GM18858 (cell line): ENCODE measurements around the gene WNT3A.
"Not testable (repeated sequence)": the region's sequence is repeated elsewhere in the genome, so short reads cannot be mapped to it uniquely, and the experiment has no call there.

Source experiments
- ATAC-seq: cut with Tn5 transposase; IDR thresholded peaks from one replicate; pipeline ENCODE4 v1.9.1; 2021; ENCODE audit not compliant: unreplicated experiment

WNT3A gene

GRCh38 chr1:228011721-228012311 is 5.0 kb downstream of the WNT3A start:
- no peak for ATAC-seq

GRCh38 chr1:228012555-228012954 is 5.8 kb downstream of the WNT3A start:
- ATAC-seq, result no peak

DNA sequence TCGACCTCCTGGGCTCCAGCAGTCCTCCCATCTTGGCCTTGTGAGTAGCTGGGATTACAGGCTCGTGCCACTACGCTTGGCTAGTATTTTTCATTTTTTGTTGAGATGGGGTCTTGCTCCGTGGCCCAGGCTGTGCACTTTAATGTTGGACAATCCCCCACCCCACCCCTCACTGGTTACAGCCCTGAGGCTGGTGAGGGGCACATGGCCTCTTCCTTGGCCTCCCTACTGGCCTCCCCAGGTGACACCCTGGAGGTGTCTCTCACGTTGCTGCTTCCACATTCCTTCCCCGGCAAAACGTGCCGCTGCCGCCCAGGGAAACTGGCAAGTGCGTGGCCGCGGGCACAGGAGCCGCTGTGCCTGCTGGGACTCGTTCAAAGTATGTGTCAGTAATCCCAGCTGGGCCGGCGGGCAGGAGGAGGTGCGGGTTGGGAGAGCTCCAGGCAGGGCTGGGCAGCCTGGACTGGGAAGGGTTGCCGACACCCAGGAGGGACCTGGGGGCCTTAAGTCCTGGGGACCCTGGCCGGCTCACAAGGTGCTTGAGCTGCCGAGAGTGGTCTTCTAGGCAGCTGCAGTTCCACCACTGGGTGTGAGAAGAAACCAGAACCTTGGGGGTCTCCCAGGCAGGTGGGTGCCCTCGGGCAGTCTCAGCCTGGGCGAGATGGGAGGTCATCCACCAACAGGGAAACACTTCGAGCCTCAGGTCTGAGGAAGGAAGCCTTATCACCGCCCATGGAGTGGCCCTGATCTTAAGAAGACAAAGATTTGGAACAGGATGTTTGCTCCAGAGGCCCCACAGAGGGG is 6.5 kb downstream of the WNT3A start:
- ATAC-seq, result no peak

GRCh38 chr1:228013935-228014930 is 7.4 kb downstream of the WNT3A start:
- ATAC-seq, result no peak

- no peak for ATAC-seq
These were observed 8.7 kb downstream of the WNT3A start for GRCh38 chr1:228015276-228016180.

DNA sequence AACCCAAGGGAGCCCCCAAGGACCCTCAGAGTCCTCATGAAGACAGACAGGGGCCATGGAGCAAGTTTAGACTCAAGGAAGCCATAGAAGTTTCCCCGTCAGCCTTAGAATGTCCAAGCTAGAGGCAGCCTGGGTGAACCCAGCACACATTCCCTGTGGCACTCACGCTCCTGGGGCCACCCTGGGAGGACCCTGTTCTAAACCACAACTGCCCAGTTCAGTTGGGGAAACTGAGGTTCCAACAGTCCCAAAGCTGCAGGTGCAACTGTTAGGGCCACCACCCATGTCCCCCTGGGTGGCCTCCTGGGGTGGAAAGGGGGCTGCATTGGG is 9.3 kb downstream of the WNT3A start:
- ATAC-seq, result no peak

DNA sequence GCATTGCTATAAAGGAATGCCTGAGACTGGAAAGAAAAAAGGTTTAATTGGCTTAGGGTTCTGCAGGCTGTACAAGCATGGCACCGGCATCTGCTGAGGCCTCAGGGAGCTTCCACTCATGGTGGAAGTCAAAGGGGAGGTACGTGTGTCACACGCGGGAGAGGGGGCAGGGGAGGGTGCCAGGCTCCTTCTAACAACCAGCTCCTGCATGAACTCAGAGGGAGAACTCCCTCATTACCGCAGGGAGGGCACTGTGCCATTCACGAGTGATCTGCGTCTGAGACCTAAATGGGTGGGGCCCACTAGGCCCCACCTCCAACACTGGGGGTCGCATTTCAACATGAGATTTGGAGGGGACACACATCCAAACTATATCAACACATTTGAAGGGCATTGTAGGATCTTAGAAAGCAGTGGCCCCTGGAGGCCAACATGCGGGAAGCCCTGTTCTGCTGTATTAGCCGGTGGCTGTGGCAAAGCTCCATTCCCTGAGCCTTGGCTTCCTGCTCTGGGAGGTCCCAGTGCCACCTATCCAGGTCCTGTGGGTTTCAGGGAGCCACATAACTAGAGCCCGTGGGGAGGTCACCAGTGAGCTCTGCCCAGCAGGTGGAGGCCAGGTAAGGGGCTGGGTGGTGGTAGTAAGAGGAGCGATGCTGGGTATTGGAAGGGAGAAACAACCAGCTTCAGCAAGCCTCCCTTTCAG is 10.0 kb downstream of the WNT3A start:
- ATAC-seq, result no peak

DNA sequence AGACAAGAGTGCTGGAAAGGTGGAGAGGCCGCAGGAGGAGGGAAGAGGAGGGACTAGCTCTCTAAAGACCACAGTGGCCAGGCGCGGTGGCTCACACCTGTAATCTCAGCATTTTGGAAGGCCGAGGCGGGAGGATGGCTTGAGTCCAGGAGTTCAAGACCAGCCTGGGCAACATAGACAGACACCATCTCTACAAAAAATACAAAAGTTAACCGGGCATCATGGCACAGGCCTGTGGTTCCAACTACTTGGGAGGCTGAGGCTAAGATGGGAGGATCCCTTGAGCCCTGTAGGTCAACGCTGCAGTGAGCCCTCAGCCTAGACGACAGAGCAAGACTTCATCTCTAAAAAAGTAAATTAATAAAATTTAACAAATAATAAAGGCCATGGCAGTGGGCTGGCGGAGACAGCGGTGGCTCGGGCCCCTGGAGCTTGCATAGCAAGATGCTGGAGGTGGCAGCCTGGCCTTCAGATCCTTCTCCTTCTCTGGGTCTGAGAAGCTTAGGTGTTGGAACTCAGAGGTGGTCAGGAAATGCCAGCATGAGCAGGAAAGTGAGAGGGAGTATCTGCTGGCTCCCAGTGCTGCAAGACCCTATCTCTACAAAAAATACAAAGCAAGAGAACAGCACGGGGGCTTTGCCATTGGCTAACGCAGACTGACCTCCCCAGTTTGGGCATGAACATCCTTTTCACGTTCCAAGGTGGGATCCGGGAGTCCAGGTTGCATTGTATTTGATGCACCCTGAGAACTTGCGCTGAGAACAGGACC is 10.7 kb downstream of the WNT3A start:
- ATAC-seq, result no peak

- ATAC-seq, result no peak
These were observed 11.3 kb downstream of the WNT3A start for GRCh38 chr1:228018125-228018398.

DNA sequence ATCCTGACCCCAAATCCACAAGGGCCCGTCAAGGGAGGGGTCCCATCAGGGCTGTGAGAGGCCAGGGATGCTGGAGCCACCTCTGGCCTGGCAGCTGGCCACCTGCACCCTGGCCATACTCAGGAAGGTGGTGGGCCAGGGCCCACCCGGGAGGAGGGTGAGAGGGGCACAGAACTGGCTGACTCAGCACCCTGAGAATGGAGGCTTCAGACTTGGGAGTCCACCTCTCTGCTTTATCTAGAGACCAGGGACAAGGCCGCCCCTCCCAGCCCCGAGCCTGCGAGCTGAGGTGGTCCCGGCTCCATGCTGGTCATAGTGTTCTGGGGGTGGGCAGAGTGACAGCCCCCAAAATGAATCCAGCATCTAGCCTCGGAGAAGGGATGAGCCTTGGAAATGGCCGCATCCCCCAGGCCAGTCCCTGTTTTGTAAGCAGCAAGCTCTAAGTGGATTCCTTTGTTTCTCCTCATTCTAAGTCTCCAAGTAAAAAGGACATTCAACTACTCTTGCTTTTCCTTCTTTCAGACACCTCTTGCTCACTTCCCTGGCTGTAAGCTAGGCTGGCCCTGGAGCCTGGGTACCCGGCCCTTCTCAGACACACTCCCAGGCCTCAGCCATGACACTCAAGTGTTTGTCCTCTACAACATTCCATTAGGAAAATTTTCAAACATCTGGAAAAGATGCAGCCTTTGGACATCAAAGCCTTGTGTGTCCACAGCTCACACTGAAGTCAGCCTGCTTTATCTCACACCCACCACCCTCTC is 12.3 kb downstream of the WNT3A start:
- no peak for ATAC-seq

DNA sequence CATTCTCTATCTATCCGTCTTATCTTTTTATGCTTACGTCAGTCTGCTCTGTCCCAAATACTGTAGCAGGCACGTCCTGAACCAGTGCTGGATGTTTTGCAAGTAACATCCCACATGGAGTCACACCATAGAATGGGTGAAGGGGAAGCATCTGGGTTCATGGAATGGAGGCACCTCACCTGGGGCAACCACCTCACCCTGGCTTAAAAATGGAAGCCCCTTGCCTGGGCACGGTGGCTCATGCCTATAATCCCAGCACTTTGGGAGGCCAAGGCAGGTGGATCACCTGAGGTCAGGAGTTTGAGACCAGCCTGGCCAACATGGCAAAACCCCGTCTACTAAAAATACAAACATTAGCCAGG is 12.9 kb downstream of the WNT3A start:
- not testable (repeated sequence) for ATAC-seq

DNA sequence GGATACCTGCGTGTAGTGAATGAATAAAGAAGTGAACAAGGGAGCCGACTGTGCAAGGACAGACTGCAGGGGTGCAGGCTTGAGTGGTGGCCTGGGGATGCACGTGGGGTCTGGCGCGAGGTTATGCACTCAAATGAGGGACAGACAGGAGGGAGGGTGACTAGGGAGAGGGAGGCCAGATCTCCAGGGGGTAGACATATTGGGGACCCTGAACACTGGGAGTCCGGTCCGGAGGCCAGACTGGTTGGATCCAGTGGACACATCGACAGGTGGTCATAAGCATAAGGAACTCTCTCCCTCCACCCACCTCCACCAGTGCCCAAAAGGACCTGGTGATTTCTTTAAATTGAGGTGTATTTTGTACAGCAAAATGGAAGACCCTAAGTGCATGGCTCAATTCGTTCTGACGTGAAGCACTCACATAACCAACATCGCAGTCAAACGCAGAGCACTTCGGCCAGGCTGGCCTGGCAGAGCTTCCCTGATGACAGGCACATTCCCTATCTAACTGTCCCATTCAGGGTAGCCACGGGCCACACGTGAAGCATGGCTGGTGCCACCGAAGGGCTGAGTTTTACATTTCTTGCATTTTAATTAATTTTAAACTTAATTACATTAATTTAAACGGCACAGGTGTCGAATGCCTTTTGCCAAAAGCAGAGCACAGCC is 14.0 kb downstream of the WNT3A start:
- ATAC-seq, result no peak

DNA sequence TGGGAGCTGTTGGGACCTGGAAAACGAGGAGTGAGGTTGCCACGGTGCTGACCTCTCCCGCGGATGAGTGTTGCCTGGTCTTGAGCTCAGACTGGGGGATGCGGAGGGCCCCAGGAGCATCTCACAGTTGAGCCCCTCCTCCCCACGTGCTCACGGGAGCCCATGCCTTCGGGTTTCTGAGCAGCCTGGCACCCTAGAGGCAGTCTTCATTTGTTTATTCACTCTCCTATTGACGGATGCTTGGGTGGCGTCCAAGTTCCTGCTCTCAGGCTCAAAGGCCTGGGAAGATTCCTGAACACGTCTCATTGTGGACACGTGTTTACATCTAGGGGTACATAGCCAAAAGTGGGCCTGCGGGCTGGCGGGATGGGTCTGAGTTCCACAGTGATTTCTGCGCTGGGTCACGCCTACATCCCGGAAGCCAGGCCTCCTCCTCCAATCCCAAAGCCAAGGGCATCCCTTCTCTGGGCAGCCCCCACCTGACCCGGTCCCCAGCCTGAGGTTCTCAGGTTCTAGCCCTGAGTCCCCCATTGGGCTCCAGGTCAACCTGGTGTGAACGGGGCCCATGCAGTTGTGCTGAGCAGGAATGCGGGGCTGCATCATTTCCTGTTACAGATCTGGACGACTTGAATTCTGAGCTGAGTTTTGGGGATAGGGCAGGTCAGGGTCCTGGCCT is 14.7 kb downstream of the WNT3A start:
- no peak for ATAC-seq

GRCh38 chr1:228022571-228023293 is 15.9 kb downstream of the WNT3A start:
- no peak for ATAC-seq

DNA sequence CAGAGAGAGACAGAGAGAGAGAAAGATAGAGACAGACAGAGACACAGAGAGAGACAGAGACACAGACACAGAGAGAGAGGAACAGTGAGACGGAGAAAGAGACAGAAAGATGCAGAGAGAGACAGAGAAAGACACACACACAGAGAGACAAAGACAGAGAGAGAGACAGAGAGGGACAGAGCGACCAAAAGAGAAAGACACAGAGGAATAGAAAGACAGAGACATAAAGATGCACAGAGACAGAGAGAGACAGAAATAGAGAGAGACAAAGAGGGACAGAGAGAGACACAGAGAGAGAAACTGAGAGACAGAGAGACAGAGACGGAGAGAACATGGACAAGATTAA is 16.5 kb downstream of the WNT3A start:
- no peak for ATAC-seq

DNA sequence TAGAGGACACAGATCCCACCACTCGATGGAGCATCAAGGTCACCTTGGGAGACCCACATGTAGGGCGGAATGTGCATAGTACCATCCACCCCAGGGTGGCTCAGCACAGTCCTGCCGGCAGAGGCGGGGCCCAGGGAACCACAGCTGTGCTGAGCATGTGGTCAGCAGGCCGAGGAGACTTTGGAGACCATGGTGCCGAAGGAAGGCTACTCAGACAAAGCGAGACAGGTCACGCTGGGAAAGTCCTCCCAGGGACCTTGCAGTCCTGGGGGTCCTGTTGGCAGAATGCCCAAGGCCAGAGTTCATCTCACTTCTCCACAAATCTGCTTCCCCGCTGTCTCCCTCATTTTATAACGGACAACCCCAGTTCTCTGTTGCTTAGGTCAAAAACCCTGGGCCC is 22.5 kb downstream of the WNT3A start:
- ATAC-seq, result no peak

DNA sequence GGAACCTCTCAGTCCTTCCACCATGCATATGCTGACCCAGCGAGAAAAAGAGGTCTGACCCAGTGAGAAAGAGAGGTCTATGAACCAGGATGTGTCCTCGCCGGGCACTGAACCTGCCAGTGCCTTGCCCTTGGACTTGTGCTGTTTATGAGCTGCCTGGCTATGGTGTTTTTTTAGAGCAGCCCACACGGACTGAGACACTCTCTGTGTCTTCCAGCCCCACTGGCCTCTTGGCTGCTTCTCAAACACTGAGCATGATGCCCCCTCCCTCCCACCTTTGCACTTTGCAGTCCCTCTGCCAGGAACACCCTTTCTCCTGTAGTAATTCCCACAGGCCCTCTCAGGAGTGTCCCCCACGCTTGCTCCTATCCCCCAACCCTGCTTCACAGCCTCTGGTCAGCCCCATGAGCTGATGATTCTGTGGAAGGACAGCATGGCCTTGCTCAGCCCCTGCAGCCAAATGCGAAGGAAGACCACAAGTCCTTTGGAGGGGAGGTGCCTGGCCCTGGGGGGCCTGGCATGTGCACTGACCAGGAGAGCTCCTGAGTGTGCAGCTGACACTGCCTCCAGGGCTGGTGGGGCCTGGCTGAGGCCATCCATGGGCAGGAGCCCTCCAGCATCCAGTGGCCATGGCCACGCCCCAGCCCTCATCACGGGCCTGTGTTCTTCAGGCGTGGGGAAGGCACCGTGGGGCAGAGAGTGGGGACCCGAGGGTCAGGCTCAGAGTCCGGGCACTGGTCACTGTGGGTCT is 23.8 kb downstream of the WNT3A start:
- no peak for ATAC-seq
